G401 (cell line): ENCODE results near the gene ENOX2. TPM values are rescaled to one million over a fixed set of nuclear protein-coding genes. Genes with fewer than 3 reads are reported as not detected.
"Not testable (repeated sequence)": the region's sequence is repeated elsewhere in the genome, so short reads cannot be mapped to it uniquely, and the experiment has no call there.

ENCODE experiments used
- DNase-seq: peaks from one replicate; pipeline ENCODE4 v3.0.0-alpha.2; 2015; ENCODE audit warnings: low spot score
- in situ Hi-C: cut with HindIII; loops from 2 replicates; pipeline ENCODE4 v1.10.0; 2016; ENCODE audit warnings: low sequenced_read_pairs, mixed read lengths
- total RNA-seq: library from RNA; depleted of rRNA; stranded (reverse); fragments of >200 nt; shearing (Covaris generic); gene quantifications from 2 replicates; pipeline ENCODE4 v1.2.3, GENCODE V29; 2014

ENOX2 gene
- total RNA-seq, 1 experiment from 2014 or later = 3.3 TPM

DNA sequence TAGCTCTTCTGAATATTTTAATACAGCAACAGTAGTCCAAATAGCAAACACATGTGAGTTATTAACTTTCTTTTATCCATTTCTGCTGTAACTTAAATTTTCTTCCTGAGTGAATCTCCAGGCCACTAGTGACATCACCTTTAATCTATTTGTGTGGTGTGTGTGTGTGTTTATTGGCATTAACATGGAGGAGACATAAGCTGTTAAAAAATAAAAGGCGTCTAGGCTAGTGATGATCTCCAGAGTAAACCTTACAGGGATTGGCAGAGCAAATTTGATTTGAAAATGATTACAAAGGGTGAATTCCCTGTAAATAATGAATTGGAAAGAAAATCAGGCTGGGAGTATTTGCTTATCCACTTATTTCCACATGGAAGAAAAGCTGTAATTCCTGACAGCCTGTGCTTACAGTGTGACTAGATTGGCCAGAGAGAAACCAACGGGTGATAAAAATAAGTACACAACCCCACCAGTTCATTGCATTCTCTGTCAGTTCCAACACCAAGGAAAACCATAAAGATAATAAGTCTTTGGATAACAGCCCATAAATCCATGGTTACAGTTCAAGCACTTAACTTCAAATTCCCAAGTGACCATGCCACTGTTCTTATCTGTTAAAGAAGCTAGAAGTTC, 186.1 kb downstream of the ENOX2 start:
- no peak for DNase-seq
- in situ Hi-C loops = no loop called here

DNA sequence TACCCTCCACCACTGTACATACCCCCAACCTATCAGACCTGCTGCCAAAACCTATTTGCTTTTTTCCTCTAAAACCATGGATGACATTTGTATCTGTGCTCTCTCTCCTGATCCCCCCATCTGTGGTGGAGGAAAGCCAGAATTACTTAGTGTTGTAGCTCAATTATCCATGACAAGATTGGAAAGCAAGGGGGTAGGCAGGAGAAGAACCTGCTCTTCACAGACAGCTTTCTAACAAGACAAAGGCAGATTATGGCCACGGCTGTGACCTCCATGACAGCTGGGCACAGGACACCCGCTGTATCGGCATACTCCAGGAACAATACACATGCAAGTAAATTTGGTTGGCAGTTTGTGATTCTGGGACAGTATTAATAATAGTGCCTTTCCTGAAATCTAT, 186.7 kb downstream of the ENOX2 start:
- in situ Hi-C loops = no loop called here
- no peak for DNase-seq

DNA sequence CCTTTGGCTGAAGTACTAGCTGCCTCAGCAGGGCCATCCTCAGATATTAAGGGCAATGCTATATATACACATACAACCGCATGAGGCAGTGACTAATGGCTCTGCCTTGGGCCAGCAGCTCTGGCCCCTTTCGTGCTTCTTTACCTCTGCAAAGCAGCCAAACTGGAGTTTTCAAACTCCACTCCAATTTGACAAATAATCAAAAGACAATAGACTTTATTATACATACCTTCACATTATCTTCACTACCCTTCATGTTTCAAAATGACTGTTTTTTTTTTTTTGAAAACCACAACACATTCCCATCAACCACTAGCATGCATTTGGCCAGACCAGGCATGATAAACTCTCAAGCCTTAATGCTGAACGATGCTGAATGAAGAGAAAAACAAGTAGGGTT, 187.7 kb downstream of the ENOX2 start:
- DNase-seq = no peak
- in situ Hi-C loops = no loop called here

DNA sequence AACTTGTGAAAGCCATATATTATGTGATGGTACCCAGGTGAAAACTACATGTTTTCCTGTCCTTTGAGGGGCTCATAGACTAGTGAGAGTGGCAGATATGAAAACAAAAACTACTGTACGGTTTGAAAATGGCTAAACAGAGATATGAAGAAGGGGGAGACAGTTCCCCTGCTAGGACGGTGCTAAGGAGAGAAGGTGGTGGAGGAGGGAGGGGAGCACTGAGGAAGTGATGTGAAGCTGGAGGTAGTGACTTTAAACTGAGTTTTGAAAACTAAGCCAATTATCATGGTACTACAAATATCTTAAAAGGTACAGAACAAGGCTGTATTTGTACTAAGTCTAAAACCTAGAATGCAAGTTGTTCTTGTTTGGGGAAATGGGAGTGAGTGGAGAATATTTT, 188.3 kb downstream of the ENOX2 start:
- DNase-seq = no peak
- in situ Hi-C loops = no loop called here

DNA sequence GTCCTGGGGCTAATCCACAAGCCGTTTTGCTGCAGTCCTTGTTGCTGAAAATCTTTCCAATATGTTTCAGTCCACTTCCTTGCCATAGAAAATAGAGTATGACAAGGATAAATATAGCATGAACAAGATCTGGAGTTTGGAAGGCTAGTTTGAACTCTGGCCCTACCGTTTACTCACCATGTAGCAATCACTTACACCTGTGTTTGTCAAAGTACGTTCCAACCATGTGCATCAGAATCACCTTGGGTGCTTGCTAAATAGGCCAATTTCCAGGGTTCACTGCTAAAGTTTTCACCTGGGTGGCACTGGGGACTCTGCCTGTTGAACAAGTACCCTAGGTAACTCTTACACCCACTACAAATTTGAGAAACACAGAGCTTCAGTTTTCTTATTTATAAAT, 188.9 kb downstream of the ENOX2 start:
- no peak for DNase-seq
- in situ Hi-C loops = no loop called here

DNA sequence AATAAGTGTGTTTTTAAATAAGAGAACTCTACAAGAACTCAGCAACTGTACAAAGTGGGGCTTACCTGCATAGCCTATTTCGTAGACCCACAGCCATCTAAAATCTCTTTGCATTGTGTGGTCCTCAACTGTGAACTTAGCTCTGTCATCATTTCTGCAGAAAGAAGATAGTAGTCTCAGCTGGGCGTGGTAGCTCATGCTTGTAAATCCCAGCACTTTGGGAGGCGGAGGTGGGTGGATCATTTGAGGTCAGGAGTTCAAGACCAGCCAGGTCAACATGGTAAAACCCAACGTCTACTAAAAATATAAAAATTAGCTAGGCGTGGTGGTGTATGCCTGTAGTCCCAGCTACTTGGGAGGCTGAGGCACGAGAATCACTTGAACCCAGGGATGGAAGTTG, 193.8 kb downstream of the ENOX2 start:
- DNase-seq, in situ Hi-C loops: not testable (repeated sequence)

DNA sequence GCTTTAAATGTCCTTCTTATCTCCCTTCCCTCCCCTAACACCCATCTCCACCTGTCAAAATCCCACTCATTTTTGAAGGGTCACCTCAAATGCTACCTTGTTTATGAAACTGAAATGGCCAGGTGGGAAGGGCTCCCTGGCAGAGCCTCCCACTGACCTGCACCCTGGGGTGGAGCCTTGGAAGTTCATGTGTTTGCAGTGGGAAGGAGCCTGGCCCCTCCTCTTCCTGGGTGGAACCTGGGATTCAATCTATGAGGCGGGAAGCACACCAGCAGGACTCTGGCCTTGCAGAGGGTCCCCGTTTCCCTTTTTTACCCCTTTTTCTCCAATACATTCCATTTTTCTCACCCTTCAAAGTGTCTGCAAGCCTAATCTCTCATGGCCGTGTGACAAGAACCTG, 197.4 kb downstream of the ENOX2 start:
- DNase-seq = no peak
- in situ Hi-C loops = no loop called here

DNA sequence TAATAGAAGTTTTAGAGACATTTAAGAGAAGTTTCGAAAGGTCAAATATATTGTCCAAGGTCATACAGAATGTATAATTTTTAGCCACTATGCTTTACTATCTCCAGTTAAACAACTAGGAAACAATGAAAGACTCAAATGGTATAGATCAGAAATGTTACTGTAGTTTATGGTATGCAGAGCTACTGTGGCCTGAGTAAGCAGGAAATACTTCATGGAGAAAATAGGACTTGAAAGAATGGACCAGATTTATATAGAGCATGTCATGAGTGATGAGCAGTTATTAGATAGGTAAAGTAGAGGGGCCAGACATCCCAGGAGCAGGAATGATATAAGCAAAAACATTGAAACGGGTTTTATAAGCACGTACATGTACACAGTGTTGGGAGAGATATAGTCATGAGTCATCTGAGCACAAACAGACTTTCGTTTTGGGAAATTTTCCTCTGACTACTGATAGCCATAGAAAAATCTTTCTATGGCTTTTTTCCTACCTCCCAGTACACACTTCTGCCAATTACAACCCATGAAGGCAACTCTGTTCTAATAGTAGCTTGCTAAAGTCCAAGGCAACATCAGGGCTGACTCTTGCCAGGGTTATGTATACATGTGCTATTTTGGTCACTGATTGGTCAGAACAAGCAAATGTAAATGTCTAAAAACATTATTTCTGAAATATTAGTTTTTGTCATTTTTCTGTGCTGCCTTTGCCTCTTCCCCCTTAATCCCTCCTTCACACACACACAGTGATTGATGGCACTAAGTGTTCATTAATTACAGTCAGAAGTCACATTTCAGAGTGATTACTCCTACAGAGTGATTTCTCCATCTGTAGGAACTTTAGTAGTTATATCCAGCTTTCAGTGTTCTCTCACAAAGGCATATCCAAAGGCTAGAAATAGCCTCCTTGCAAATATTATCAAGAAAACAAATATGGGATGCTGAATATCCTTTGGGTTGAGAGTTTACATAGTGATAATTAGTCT, 198.7 kb downstream of the ENOX2 start:
- in situ Hi-C loops = no loop called here
- no peak for DNase-seq

DNA sequence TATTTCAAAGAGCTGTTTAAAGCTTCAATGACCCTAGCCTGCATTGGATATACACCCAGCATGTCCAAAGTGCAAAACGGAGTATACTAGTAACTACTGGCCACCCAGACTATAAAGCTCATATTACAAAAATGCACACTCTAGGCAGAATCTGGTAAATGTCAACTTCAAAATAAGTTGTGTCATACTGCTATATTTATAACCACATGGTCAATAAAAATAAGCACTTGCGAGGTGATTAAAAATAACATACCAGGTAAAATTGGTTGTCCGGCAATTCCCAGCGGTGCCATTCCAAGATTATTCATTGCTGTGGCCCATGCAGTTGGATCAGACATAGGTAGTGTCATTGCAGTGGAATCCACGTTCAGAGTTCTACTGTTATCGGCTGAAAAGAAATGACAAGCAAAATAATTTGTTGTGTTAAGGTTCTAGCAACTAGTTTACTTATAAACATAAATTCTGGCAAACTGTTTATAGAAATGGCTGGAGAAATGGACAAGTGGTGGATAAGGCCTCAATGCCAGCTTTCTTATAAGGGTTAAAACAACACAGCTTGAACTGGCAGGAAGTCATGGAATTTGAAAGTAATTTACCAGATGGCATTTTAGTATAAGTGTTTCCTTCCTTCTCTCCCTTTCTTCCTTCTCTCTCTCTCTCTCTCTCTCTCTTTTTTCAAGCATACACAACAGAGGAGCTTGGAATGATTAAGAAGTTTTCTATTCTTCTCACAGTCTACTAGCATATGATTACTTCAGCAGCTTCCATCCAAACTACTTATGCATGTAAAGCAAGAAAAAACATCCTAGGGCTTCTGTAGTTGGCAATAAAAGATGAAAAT, 199.9 kb downstream of the ENOX2 start:
- no peak for DNase-seq
- in situ Hi-C loops = no loop called here

DNA sequence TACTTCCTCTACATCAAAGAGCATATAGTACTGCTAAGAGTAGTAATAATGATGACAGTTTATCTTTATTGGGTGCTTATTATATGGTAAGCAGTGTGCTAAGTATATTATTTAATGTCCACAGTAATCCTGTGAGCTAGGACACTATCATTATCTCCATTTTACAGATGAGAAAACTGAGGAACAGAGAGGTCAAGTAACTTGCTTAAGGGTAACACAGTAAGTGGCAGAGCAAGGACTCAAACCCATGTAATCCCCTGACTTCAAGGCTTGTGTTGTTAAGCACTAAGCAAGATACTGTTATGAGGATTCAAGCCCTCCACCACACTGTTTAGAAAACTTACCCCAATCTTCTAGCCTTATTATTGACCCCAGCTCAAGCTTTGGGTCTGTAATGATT, 202.4 kb downstream of the ENOX2 start:
- DNase-seq = no peak
- in situ Hi-C loops = no loop called here

DNA sequence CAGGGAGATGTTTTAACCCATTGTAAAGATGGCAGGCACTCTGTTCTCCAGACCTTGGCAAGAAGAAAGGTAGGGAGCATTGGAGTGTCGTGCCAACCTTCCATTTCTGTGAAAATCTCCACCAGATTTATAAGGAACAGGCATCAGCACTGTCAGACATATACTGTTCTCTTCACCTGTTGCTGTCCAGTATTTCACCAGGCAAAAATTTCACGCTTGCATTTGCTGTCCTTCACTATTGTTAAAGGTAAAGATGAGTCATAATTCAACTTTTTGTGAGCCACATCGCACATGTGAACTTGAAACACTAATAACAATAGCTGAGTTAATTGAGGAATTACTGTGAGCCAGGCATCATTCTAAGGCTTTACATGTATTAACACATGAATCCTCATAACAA, 203.4 kb downstream of the ENOX2 start:
- no peak for DNase-seq
- in situ Hi-C loops = no loop called here

DNA sequence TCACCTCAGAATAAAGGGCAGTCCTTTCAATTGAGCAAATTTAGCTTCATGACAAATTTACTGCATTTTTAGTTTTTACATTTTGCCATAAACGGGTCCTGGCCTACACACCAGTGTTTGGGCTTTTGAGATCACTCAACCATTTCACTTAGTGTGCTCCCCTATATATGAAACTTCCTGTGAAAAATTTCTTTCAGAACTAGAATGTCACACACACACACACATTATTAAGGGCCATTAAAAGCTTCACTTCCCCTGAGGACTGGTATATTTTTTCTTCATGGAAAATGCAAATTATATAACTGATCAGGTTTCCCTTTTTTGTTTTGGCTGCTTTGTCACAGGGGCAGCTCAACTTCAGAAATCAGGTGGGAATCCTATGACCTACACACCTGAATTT, 206.5 kb downstream of the ENOX2 start:
- in situ Hi-C loops = no loop called here
- no peak for DNase-seq

DNA sequence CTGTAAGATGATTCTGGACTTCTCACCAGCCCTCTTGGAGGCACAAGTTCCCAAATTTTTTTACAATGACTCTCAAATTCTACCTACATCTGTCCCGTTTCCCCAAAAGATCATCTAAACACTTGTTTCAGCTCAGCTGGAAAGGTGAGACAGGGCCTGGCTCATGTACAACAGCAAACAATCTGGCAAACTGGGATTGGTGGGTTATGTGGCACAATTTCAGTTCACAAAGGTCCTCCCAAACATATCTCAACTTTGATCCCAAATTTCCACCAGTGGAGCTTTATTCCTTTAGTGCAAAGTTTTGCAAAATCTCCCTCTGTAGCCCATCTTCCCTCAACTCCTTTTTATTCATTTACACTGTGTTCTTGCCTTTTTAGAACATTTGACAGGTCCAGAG, 207.1 kb downstream of the ENOX2 start:
- in situ Hi-C loops = no loop called here

DNA sequence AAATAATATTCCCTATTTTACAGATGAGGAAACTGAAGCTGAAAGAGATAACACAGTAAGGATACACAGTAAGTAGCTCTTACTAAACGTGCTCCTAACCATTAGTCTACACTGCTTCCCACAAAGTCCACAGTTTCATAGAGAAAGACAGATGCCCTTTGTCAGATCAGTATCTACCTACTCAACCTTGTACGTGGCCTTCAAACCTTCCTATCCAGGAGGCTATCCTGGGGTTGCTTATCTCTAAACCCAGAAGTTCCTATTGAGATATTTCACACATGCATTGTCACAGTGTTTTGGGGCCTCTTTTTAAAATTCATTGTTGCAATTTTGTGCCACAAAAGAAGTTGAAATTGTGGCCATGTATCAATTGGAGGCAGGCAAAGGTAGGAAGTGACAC, 208.0 kb downstream of the ENOX2 start:
- in situ Hi-C loops = no loop called here
- no peak for DNase-seq

More for the DNA sequence above, 207.1 kb downstream of the ENOX2 start:
- no peak for DNase-seq

DNA sequence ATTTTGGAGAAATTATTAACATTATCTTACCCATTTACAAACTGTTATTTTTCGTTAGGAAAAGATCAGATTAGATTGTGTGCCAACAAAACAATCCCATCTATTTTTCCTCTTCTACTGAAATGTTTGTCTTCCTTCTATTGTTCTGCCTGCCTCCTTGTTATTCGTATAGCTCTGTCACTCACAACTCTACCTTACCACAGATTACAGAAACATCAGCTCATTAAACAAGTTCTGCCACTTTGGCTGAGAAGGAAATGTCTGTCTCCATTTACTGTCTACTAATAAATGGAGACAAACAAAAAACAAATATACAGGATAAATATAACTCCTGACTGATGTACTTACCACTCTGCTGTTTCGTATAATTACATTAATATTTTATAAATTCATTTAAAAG, 211.4 kb downstream of the ENOX2 start:
- in situ Hi-C loops = no loop called here
- DNase-seq = no peak

DNA sequence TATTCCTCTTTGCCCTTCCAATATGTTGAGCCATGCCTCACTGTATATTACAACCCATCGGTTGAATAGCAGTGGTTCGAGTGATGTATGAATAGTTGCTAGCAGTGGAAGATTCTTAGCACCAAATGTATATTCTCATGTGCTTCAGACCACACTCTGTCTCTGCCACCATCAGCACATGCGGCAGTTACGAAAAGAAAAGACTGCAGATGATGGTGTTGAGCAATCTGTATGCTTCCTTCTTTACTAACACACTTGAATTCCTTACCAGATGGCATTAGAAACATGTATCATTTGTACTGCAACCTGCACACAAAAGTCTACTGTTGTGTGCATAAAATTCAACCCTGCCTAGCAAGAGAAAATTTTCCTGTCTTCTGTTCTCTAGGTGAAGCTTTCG, 214.6 kb downstream of the ENOX2 start:
- in situ Hi-C loops = no loop called here
- DNase-seq = no peak

DNA sequence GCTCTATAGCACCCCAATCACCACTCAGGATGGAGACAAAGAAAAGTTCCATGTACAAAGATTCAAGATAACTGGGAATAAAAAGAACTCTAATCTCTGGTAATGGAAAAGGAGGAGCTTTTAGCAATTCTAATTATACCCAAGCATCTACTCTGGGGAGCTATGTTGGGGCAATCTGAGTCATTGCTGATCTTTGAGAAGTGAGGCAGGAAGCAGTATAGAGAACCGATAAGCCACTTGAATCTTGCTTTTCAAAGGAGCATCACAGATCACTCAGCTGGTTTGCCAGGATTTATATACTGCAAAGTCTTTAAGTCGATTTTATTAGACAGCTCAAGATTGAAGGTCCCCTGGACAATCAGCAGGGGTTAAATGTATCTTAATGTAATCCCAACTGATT, 220.0 kb downstream of the ENOX2 start:
- DNase-seq = no peak
- in situ Hi-C loops = no loop called here

DNA sequence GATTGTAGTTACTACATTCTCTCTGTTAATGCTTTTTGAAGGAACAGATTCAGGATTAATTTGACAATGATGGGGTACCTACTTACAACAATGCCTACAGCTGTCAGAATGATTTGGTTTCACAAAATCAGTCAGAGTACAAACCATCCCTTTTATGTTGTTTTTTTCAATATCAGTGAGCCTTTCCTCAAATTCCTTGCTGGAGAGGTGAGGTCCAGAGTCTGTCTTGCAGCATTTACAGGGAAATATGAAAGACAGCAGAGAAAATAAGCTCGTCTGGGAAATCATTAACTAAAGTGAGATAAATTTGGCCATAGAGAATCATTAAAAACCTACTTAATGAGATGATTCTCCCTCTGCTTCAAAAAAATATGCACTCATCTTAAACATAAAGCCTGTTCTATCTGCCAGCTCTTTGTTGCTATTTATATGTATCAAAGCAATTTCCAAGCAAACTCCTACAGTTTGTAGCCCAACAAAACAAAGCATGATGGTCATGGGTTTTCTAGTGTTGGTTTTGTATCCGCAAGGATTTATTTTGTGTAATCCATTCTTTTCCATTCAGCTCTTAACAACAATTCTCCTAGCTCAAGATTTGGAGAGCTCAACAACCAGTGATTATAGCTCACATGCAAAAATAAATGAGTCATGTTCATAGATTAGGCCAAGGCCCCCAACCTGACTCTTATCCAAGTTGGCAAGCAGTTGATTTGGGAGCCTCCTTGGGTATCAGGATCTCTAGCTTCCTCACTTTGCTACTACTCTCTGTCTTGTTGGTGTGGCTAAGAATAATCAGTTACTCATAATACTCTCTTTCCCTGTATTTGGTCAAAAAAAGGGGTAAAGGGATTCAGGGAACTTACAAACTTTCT, 222.6 kb downstream of the ENOX2 start:
- DNase-seq = no peak
- in situ Hi-C loops = no loop called here

DNA sequence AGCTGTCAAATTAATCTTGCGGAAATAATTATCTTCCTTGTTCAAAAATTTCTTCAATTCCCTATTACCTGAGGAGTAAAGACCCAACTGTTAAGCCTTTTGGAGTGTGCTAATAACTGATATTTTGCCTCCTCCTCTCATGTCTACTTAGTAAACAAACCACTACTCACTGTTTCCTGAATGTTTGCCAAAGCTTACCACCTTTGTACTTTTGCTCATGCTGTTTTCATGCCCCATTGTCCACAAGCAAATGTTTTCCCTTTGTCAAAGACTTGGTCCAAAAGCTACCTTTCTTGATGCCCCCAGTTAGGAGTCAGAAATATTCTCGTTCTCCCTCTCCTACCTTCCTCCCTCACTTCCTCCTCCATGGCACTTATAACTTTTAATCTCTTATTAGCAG, 226.1 kb downstream of the ENOX2 start:
- no peak for DNase-seq
- in situ Hi-C loops = no loop called here
